AG10803 (cell line): ENCODE results near the gene TMEM40.

Experiments used
- DNase-seq: peaks from one replicate; pipeline ENCODE4 v3.0.0; 2010; ENCODE audit warnings: low read depth
- H3K4me3 ChIP-seq: 2 replicates; pipeline ENCODE4 v1.5.1; 2011; ENCODE audit warnings: mild to moderate bottlenecking, low read length, control low read depth
- CTCF ChIP-seq: conservative IDR thresholded peaks from 2 replicates; pipeline ENCODE4 v1.5.1; 2011; ENCODE audit warnings: mild to moderate bottlenecking, low read length, control low read depth, inconsistent platforms

The TMEM40 gene

DNA sequence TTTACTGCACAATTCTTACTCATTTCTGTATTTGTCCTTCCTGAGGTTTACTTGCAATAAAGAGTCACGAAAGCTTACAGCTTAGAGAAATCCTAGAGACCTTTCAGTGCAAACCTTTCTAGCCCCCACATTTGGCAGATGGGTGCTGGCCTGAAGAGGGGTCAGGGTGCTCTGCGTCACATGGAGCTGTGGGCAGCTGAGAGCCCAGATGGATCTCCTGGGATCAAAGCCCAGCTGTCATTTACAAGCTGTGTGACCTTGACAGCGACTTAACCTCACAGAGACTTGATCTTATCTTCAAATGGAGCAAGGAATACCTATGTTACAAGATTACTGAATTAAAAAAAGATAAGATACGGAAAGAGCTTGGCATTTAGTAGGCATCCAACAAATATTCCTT, 71.1 kb downstream of the TMEM40 start:
- H3K4me3 ChIP-seq: no peak overlapping the region
- no peak for TF ChIP-seq CTCF

GRCh38 chr3:12686096-12686495, 73.0 kb downstream of the TMEM40 start:
- H3K4me3 ChIP-seq: no peak overlapping the region
- TF ChIP-seq CTCF: no peak
- DNase-seq: no peak

More for the DNA sequence above, 71.1 kb downstream of the TMEM40 start:
- DNase-seq: no peak
